ENCODE results near the gene ACTN1. TPM values are rescaled to one million over a fixed set of nuclear protein-coding genes. Genes with fewer than 3 reads are reported as not detected.

ACTN1 gene
- total RNA-seq, 3 donors from 2014 or later (not counting 1 experiment from before 2014, with no cell fraction given), result 14.9 to 39.5 (median 19.6) TPM

DNA sequence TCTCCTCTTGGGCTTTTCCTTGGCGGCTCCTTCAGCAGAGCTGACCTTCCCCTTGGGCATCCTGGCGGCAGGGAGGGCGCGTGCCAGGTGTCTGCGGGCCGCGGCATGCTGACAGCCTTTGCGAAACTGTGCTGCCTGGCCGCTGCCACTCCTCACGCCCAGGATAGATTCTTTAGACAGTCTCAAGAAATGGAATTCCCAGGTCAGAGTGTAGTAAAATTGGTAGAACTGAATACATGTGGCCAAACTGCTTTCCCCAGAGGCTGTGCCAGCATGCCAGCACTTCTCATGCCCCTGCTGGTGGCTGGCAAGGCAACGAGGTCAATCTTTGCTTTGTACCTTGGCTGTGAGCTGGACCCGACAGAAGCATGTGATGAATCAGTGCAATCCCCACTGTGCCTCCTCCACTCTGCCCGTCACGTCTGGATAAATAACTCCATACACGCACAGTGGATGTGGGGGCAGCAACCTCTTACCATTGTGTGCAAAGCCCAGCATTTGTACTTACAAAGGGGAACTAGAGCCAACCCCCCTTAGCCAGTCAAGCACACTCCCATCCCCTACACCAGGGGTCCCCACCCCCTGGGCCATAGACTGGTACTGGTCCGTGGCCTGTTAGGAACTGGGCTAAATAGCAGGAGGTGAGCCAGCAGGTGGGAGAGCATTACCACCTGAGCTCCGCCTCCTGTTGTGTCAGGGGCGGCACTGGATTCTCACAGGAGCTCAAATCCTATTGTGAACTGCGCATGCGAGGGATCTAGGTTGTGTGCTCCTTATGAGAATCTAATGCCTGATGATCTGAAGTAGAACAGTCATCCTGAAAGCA lies 90.9 kb downstream of the ACTN1 start:
- no peak overlapping the region for H3K27ac Mint-ChIP-seq
- Histone ChIP-seq H3K27me3 (ENCODE audit: control insufficient read depth, insufficient read depth, low read length) (no peaks in the 10 kb centered on the region), H3K4me3 (ENCODE audit: low read length) (no peak overlapping the region), H3K9me3 (ENCODE audit: control insufficient read depth, insufficient read depth, low read length) (no peaks in the 10 kb centered on the region), H3K4me1 (ENCODE audit: control insufficient read depth, insufficient read depth, low read length) (no peaks in the 10 kb centered on the region), H3K27ac (ENCODE audit: low read length) (no peak overlapping the region), H3K36me3 (ENCODE audit: control insufficient read depth, insufficient read depth, low read length) (no peaks in the 10 kb centered on the region)
- intact Hi-C loops (cut with micrococcal nuclease), result no loop called here
- H3K36me3 Mint-ChIP-seq, result no peaks in the 10 kb centered on the region
- H3K4me3 Mint-ChIP-seq, result no peak overlapping the region
- no peak for ATAC-seq
- no peaks in the 10 kb centered on the region for H3K4me1 Mint-ChIP-seq
- no peaks in the 10 kb centered on the region for H3K27me3 Mint-ChIP-seq (ENCODE audit: low read depth in 2 of 2)
- DNase-seq, result no peak
- TF ChIP-seq CTCF (IDR thresholded peaks at IDR 0.05), result no peak
- 95% methylated on average over 20 of the region's 20 CpGs for WGBS (ENCODE audit: insufficient coverage)
- no peaks in the 10 kb centered on the region for H3K9me3 Mint-ChIP-seq

DNA sequence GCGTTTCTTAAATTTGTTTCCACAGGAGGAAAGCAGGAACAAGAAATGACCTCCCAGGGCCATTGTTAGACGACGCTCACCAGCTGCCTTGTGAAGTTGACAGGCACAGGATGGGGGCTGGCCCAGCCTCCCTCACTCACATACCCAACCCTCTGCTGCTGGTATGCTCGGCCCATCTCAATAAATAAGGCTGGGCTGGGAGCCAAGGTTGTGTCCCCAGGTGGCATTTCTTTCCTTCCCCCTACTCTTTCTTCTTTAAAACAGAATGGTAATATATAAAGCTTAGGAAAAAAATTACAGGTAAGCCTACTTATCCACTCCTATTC lies 93.0 kb downstream of the ACTN1 start:
- ATAC-seq (no peak), DNase-seq (no peak)
- Mint-ChIP-seq H3K27ac (no peak overlapping the region), H3K4me3 (no peak overlapping the region), H3K4me1 (no peaks in the 10 kb centered on the region), H3K9me3 (no peaks in the 10 kb centered on the region), H3K36me3 (no peaks in the 10 kb centered on the region), H3K27me3 (ENCODE audit: low read depth in 2 of 2) (no peaks in the 10 kb centered on the region)
- Histone ChIP-seq H3K4me1 (ENCODE audit: control insufficient read depth, insufficient read depth, low read length) (no peaks in the 10 kb centered on the region), H3K27ac (ENCODE audit: low read length) (no peak overlapping the region), H3K4me3 (ENCODE audit: low read length) (no peak overlapping the region), H3K9me3 (ENCODE audit: control insufficient read depth, insufficient read depth, low read length) (no peaks in the 10 kb centered on the region), H3K27me3 (ENCODE audit: control insufficient read depth, insufficient read depth, low read length) (no peaks in the 10 kb centered on the region), H3K36me3 (ENCODE audit: control insufficient read depth, insufficient read depth, low read length) (no peaks in the 10 kb centered on the region)
- WGBS (ENCODE audit: insufficient coverage), result 73% methylated on average over 3 of the region's 4 CpGs
- TF ChIP-seq CTCF (IDR thresholded peaks at IDR 0.05), result no peak
- intact Hi-C loops (cut with micrococcal nuclease), result no loop called here

DNA sequence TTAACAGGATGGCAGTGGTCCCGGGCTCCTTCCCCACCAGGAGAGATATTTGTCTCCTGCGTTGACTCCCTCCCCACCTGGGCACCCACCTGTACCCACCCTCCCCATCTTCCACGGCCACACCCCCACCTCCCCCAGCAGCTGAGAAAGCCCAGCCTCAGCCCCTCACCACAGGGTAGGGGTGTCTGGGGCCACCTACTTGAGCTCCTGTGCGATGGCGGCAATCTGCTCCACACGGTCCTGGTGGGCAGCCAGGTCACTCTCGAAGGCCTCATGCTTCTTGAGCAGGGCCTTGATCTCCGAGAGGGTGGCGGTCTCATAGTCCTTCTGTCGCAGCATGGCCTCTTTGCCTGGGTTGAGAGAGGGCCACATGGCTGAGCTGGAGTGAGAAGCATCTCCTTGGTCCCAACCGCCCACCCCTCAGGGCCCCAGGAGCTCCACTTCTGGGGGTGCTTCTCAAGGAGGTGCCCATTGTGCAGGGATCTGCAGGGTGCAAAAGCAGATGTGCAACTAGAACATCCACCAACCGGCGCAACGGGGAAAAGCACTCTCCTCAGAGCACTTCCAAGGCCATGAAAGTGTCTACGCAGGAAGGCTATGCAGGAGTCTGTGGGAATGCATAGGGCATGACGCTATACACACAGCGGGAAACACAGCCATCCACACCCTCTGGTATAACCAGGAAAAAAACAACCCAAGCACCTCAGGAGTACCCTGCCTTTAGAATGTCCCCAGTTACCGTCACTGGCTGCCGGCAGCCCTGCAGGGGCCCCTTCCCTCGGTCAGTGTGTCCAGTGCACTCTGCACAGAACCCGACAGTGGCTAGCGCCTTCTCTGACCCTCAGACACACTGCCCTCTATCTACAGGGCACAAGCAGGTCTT lies 93.6 kb downstream of the ACTN1 start:
- H3K27ac ChIP-seq (ENCODE audit: low read length), result no peak overlapping the region
- H3K9me3 ChIP-seq (ENCODE audit: control insufficient read depth, insufficient read depth, low read length), result no peaks in the 10 kb centered on the region
- no peak for TF ChIP-seq CTCF (IDR thresholded peaks at IDR 0.05)
- WGBS (ENCODE audit: insufficient coverage), result 96% methylated on average over 22 of the region's 22 CpGs
- H3K27ac Mint-ChIP-seq, result no peak overlapping the region
- no peaks in the 10 kb centered on the region for H3K27me3 ChIP-seq (ENCODE audit: control insufficient read depth, insufficient read depth, low read length)
- H3K36me3 Mint-ChIP-seq, result no peaks in the 10 kb centered on the region
- H3K4me1 ChIP-seq (ENCODE audit: control insufficient read depth, insufficient read depth, low read length), result no peaks in the 10 kb centered on the region
- H3K4me3 Mint-ChIP-seq, result no peak overlapping the region
- ATAC-seq (no peak), DNase-seq (no peak)
- H3K36me3 ChIP-seq (ENCODE audit: control insufficient read depth, insufficient read depth, low read length), result no peaks in the 10 kb centered on the region
- no peaks in the 10 kb centered on the region for H3K9me3 Mint-ChIP-seq
- no peaks in the 10 kb centered on the region for H3K27me3 Mint-ChIP-seq (ENCODE audit: low read depth in 2 of 2)
- no peak overlapping the region for H3K4me3 ChIP-seq (ENCODE audit: low read length)
- no peaks in the 10 kb centered on the region for H3K4me1 Mint-ChIP-seq
- intact Hi-C loops (cut with micrococcal nuclease), result no loop called here
